Measurements from ENCODE around the gene ANTXR1.
"Not testable (repeated sequence)": the region's sequence is repeated elsewhere in the genome, so short reads cannot be mapped to it uniquely, and the experiment has no call there.

Gene ANTXR1

DNA sequence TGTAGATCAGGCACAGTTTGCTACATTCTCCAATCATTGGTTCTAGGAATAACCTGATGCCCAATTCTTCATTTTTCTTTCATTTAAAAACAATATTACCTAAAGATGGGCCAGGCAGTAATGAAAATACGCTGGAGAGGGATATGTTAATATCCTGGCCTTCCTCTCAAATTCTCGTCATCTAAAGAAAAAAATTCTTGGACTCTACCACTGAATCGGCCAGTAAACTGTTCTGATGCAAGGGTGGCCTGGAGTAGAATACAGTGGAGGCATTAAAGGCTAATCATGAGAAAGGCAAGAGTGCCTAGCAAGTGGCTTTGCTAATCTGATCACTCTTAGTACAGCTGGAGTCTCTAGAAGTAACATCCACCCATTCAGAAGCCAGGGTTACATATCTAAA lies 157.7 kb downstream of the ANTXR1 start:
- DNase-seq (ENCODE audit: low read depth): no peak
- TF ChIP-seq, protein P1, sequence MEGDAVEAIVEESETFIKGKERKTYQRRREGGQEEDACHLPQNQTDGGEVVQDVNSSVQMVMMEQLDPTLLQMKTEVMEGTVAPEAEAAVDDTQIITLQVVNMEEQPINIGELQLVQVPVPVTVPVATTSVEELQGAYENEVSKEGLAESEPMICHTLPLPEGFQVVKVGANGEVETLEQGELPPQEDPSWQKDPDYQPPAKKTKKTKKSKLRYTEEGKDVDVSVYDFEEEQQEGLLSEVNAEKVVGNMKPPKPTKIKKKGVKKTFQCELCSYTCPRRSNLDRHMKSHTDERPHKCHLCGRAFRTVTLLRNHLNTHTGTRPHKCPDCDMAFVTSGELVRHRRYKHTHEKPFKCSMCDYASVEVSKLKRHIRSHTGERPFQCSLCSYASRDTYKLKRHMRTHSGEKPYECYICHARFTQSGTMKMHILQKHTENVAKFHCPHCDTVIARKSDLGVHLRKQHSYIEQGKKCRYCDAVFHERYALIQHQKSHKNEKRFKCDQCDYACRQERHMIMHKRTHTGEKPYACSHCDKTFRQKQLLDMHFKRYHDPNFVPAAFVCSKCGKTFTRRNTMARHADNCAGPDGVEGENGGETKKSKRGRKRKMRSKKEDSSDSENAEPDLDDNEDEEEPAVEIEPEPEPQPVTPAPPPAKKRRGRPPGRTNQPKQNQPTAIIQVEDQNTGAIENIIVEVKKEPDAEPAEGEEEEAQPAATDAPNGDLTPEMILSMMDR (IDR thresholded peaks at IDR 0.05; ENCODE audit: insufficient read depth, low read depth, low read length, missing control alignments): no peak
- no peak overlapping the region for H3K4me3 ChIP-seq (ENCODE audit: low read depth, low read length)

DNA sequence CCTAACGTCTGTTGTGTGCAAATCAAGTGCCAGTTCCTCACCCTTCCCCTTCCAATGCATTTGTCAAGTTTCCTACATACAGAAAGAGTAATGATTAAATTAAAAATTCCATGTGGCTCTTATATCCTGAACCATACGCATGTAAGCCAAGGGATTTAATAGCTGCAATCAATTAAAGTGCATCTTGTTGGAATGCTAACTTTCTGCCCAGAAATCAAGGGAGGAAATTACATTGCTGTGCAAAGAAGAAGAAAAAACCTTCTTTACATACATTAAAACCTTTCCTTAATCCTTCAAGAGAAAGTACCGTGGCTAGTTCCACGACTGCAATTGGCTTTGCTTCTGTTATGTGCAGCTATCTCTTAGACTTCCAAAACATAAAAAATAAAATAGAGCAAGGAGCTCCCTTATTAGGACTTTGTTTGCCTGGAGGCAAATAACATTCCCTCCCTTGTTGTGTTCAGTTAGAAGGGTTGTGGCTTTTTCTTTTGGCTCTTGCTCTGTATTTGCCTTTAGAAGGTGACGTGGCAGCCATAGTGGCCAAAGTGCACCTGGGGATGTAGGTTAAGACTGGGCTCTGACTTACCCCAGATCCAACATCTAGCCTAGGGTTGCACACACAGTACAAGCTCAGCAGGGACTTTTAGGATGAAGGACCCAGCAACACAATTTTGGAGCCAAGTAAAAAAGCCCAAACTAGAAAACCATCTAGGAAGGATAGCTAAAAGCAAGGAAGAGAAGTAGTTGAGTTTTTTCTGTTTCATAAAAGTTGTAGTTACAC lies 158.3 kb downstream of the ANTXR1 start:
- TF ChIP-seq, protein P1 (IDR thresholded peaks at IDR 0.05; ENCODE audit: insufficient read depth, low read depth, low read length, missing control alignments): no peak
- no peak overlapping the region for H3K4me3 ChIP-seq (ENCODE audit: low read depth, low read length)
- DNase-seq (ENCODE audit: low read depth): no peak

DNA sequence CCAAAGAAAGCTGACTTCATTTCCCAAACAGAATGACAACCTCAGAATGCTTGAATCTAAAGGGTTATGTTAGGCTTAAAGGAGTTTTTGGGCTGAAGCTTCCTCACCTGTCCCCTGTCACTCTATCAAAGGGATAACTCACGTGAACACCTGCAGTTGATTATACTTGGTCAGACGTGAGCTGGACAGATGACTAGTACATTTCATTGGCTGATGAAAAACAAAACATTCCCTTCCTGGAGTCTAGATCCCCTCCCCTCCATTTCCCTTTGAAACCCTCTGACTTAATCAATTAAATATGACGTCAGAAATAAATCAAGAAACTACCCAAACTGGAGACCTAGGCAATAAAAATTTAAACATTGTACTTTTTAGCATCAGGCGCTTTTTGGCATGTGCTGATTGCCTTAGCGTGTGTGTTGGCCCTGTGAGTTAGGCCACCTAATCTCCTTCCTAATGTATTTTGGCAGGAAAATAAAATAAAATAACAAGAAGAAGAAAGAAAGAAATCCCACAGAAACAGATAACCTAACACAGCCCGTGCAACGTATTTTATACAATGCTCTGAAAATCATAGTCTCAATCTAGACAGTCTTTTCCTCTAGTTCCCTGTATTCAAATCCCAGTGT lies 159.0 kb downstream of the ANTXR1 start:
- TF ChIP-seq, protein P1 (IDR thresholded peaks at IDR 0.05; ENCODE audit: insufficient read depth, low read depth, low read length, missing control alignments): no peak
- H3K4me3 ChIP-seq (ENCODE audit: low read depth, low read length): no peak overlapping the region
- DNase-seq (ENCODE audit: low read depth): no peak

DNA sequence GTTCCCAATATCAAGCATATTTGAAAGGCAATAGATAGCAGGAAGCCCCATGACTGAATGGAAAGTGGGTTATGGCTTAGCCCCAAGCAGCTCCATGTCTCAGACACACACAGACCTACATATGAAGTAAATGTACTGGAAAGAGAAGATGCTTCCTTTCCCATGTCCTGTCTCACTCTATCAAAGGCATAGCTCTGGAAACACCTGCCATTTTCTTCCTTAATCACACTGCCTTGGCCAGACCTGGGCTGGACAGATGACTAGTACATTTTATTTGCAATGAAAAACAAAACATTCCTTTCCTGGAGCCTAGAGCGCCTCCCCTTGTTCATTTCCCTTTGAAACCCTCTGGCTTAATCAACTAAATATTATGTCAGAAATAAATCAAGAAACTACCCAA lies 160.7 kb downstream of the ANTXR1 start:
- TF ChIP-seq, protein P1 (IDR thresholded peaks at IDR 0.05; ENCODE audit: insufficient read depth, low read depth, low read length, missing control alignments): no peak
- DNase-seq (ENCODE audit: low read depth): no peak

DNA sequence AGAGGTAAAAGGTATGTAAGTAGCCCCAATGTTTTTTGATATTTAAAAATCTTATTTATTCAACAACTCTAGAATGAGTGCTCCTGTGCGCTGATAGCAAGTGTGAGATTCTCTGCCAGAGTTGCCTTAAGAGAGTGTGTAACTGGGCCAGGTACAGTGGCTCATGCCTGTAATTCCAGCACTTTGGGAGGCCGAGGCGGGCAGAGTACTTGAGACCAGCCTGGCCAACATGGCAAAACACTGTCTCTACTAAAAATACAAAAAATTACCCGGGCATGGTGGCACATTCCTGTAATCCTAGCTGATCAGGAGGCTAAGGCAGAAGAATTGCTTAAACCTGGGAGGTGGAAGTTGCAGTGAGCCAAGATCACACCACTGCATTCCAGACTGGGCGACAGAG lies 161.2 kb downstream of the ANTXR1 start:
- not testable (repeated sequence) for H3K4me3 ChIP-seq (ENCODE audit: low read depth, low read length); DNase-seq (ENCODE audit: low read depth)

More for the DNA sequence above, 160.7 kb downstream of the ANTXR1 start:
- H3K4me3 ChIP-seq (ENCODE audit: low read depth, low read length): no peak overlapping the region

DNA sequence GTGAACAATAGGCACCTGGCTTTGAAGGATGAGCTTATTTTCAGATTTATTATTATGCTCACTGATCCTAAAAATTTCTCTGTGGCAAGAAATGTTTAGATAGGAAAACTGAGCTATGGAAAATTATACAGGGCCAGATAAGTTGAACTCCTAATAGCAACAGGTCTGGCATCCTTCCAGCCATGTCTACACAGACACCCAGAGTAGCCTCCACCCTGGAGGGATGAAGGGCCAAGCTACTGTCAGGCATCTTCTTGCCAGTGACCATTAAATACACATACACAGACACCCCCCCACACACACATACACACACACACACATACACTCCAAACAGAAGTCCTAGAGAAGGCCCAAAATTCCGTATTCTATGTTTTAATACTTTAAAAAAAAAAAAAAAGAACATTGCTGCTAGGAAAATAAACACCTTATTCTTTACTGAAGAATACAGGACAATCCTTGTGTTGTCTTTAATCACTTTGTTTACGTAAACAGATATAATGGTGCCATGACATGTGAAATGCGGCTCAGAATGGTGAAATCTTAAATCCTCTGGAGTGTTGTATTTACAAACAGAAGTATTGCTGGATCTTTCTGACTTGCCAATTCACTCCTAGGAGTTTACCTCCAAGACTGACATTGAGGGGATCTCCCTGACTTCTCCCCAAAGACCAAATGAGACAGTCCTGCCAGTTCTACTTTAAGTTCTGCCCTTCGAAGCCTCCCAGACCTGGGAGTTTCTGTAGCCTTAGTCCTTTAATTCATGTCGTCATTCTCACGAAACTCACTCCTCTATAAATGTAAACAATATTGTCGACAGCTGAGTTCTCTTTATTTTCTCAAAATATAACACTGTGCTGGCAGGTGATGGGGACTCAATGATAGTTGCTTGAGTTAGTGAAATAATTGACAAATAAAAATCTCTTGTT lies 163.1 kb downstream of the ANTXR1 start:
- TF ChIP-seq, protein P1 (IDR thresholded peaks at IDR 0.05; ENCODE audit: insufficient read depth, low read depth, low read length, missing control alignments): no peak
- H3K4me3 ChIP-seq (ENCODE audit: low read depth, low read length): no peak overlapping the region
- no peak for DNase-seq (ENCODE audit: low read depth)

Data from GM12865 (cell line).